Activated naive CD4-positive, alpha-beta T cell treated with anti-CD3 and anti-CD28 coated beads, Interleukin-2, amount 10 ng/mL, durations not matched to agents 7 days and 5 days (primary cell): Measurements from ENCODE around the gene KCNMA1.

Experiments
- CTCF ChIA-PET: fragments of 350-600 bp; sonication (Branson Sonifier 250); formaldehyde crosslinking; loops from one replicate; lab custom pipeline; 2021; ENCODE audit warnings: antibody characterized with exemption; lab: Charles Lee
- DNase-seq: peaks from one replicate; pipeline ENCODE4 v3.0.0-alpha.2; 2020
- H3K27ac Mint-ChIP-seq: one replicate; pipeline ENCODE4 v1.8.0; 2021; ENCODE audit warnings: mild to moderate bottlenecking, moderate library complexity, mixed read lengths
- H3K27me3 Mint-ChIP-seq: one replicate; pipeline ENCODE4 v1.8.0; 2021; ENCODE audit warnings: mild to moderate bottlenecking, mixed read lengths
- H3K36me3 Mint-ChIP-seq: one replicate; pipeline ENCODE4 v1.8.0; 2021; ENCODE audit warnings: mixed read lengths
- H3K4me1 Mint-ChIP-seq: one replicate; pipeline ENCODE4 v1.8.0; 2021; ENCODE audit warnings: mixed read lengths
- H3K4me3 Mint-ChIP-seq: one replicate; pipeline ENCODE4 v1.8.0; 2021; ENCODE audit warnings: mild to moderate bottlenecking, moderate library complexity, mixed read lengths
- H3K9me3 Mint-ChIP-seq: one replicate; pipeline ENCODE4 v1.8.0; 2021; ENCODE audit warnings: mixed read lengths

The KCNMA1 gene

GRCh38 chr10:77315496-77316129 lies 322.0 kb downstream of the KCNMA1 start:
- Mint-ChIP-seq H3K27me3 (no peaks in the 10 kb centered on the region), H3K9me3 (no peaks in the 10 kb centered on the region), H3K36me3 (no peaks in the 10 kb centered on the region), H3K4me1 (no peaks in the 10 kb centered on the region), H3K4me3 (no peak overlapping the region), H3K27ac (no peak overlapping the region)
- CTCF ChIA-PET: no interaction called here
- DNase-seq: no peak

DNA sequence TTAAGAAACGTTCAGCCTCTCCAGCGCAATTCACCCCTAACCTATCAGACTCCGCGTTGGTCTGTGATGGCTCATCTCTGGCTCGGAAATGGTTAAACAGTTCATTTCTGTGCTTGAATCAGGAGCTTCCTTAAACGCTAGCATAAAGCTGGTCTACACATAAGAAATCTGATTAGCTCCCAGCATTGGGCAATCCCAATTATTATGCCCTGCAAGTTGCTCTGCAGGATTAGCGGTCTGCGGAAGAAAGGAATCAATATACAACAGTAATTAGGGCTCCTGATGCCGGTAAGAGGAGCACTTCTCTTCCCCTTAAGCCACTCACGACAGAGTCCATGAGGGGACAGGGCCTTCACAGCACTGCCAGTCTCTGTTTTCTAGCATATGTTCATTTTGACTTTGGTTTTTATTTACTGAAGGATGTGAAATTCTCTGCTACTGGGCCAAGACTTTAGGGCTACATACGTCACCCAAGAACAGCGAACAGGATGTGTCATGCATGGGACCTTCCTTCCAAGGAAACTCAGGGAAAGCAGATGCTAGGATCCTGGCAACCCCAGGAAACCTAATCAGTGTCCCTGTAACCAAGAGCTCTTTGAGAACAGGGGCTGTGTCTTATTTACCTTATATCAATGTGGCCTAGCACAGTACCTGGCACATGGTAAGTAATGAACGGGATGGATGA lies 324.4 kb downstream of the KCNMA1 start:
- H3K9me3 Mint-ChIP-seq: no peaks in the 10 kb centered on the region
- H3K27me3 Mint-ChIP-seq: no peaks in the 10 kb centered on the region
- no peak overlapping the region for H3K4me3 Mint-ChIP-seq
- H3K27ac Mint-ChIP-seq: no peak overlapping the region
- no peak for DNase-seq
- no peaks in the 10 kb centered on the region for H3K36me3 Mint-ChIP-seq
- CTCF ChIA-PET: no interaction called here
- no peaks in the 10 kb centered on the region for H3K4me1 Mint-ChIP-seq

- CTCF ChIA-PET: no interaction called here
- no peak overlapping the region for H3K27ac Mint-ChIP-seq
- no peaks in the 10 kb centered on the region for H3K27me3 Mint-ChIP-seq
- H3K4me1 Mint-ChIP-seq: no peaks in the 10 kb centered on the region
- H3K9me3 Mint-ChIP-seq: no peaks in the 10 kb centered on the region
- H3K4me3 Mint-ChIP-seq: no peak overlapping the region
- no peaks in the 10 kb centered on the region for H3K36me3 Mint-ChIP-seq
- no peak for DNase-seq
Measured at GRCh38 chr10:77311186-77311585, 326.4 kb downstream of the KCNMA1 start.

- CTCF ChIA-PET: no interaction called here
- Mint-ChIP-seq H3K4me1 (no peaks in the 10 kb centered on the region), H3K27me3 (no peaks in the 10 kb centered on the region), H3K9me3 (no peaks in the 10 kb centered on the region), H3K36me3 (no peaks in the 10 kb centered on the region), H3K27ac (no peak overlapping the region), H3K4me3 (no peak overlapping the region)
- no peak for DNase-seq
Measured at GRCh38 chr10:77310288-77310840, 327.2 kb downstream of the KCNMA1 start.

- H3K4me3 Mint-ChIP-seq: no peak overlapping the region
- no peak for DNase-seq
- no peak overlapping the region for H3K27ac Mint-ChIP-seq
- H3K4me1 Mint-ChIP-seq: no peaks in the 10 kb centered on the region
- CTCF ChIA-PET: no interaction called here
- H3K36me3 Mint-ChIP-seq: no peaks in the 10 kb centered on the region
- no peaks in the 10 kb centered on the region for H3K9me3 Mint-ChIP-seq
- H3K27me3 Mint-ChIP-seq: no peaks in the 10 kb centered on the region
Measured at GRCh38 chr10:77309509-77309908, 328.1 kb downstream of the KCNMA1 start.

- H3K9me3 Mint-ChIP-seq: no peaks in the 10 kb centered on the region
- no peaks in the 10 kb centered on the region for H3K36me3 Mint-ChIP-seq
- no peaks in the 10 kb centered on the region for H3K27me3 Mint-ChIP-seq
- CTCF ChIA-PET: no interaction called here
- no peak for DNase-seq
- H3K4me1 Mint-ChIP-seq: no peaks in the 10 kb centered on the region
- no peak overlapping the region for H3K4me3 Mint-ChIP-seq
- H3K27ac Mint-ChIP-seq: no peak overlapping the region
Measured at GRCh38 chr10:77309092-77309491, 328.5 kb downstream of the KCNMA1 start.

GRCh38 chr10:77308084-77308732 lies 329.4 kb downstream of the KCNMA1 start:
- Mint-ChIP-seq H3K9me3 (no peaks in the 10 kb centered on the region), H3K4me3 (no peak overlapping the region), H3K27me3 (no peaks in the 10 kb centered on the region), H3K4me1 (no peaks in the 10 kb centered on the region), H3K27ac (no peak overlapping the region), H3K36me3 (no peaks in the 10 kb centered on the region)
- DNase-seq: no peak
- CTCF ChIA-PET: no interaction called here

DNA sequence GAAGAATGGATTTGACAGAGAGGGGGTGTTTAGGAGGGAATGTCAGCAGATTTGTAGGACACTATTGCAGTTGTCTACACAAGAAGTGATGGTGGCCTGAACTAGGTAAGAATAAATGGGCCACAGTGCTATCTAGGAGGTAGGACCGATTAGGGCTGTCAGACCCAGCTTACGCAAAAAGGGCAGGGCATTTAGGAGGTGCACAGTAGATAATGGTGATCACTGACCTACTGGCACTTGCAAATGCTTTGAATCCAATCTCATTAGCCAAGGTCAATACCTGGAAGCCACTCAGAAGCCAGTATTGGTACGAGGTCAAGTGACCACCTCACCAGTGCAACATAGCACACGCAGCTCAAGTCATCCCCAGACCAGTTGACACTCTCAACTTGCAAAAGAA lies 330.9 kb downstream of the KCNMA1 start:
- peaks cover 4% of the 10 kb centered on the region for H3K9me3 Mint-ChIP-seq
- no peaks in the 10 kb centered on the region for H3K4me1 Mint-ChIP-seq
- no peak for DNase-seq
- no peak overlapping the region for H3K27ac Mint-ChIP-seq
- H3K27me3 Mint-ChIP-seq: no peaks in the 10 kb centered on the region
- no peaks in the 10 kb centered on the region for H3K36me3 Mint-ChIP-seq
- H3K4me3 Mint-ChIP-seq: no peak overlapping the region
- CTCF ChIA-PET: no interaction called here

GRCh38 chr10:77305650-77306632 lies 331.7 kb downstream of the KCNMA1 start:
- no peak for DNase-seq
- CTCF ChIA-PET: no interaction called here
- no peaks in the 10 kb centered on the region for H3K36me3 Mint-ChIP-seq

DNA sequence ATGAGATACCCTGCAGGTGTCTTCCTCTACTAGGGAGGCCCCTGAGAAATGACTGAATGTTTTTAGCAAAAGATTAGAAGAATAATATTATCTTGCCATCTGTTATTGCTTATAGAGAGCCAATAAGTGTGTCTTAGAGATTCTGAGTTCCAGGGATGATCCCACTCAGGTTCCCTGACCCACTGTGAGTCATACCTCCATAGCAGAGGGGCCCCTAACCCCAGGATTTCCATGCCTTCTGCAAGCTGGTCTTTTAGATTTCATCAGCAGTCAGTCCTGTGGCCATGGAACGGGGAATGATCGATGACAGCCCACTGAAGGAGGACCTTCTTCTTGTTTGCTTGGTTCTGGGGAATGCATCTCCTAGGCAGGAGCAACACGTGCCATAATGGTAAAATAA lies 333.4 kb downstream of the KCNMA1 start:
- H3K27ac Mint-ChIP-seq: no peak overlapping the region
- H3K9me3 Mint-ChIP-seq: peaks cover 6% of the 10 kb centered on the region
- no peaks in the 10 kb centered on the region for H3K4me1 Mint-ChIP-seq
- no peaks in the 10 kb centered on the region for H3K27me3 Mint-ChIP-seq
- H3K4me3 Mint-ChIP-seq: no peak overlapping the region
- CTCF ChIA-PET: no interaction called here
- DNase-seq: no peak
- H3K36me3 Mint-ChIP-seq: no peaks in the 10 kb centered on the region

More at GRCh38 chr10:77305650-77306632, 331.7 kb downstream of the KCNMA1 start:
- Mint-ChIP-seq H3K27me3 (no peaks in the 10 kb centered on the region), H3K27ac (no peak overlapping the region), H3K9me3 (peaks cover 4% of the 10 kb centered on the region), H3K4me3 (no peak overlapping the region), H3K4me1 (no peaks in the 10 kb centered on the region)

- H3K27ac Mint-ChIP-seq: no peak overlapping the region
- H3K4me1 Mint-ChIP-seq: no peaks in the 10 kb centered on the region
- no peak for DNase-seq
- H3K9me3 Mint-ChIP-seq: peaks cover 6% of the 10 kb centered on the region
- H3K4me3 Mint-ChIP-seq: no peak overlapping the region
- H3K36me3 Mint-ChIP-seq: no peaks in the 10 kb centered on the region
- CTCF ChIA-PET: no interaction called here
- H3K27me3 Mint-ChIP-seq: peaks cover 4% of the 10 kb centered on the region
Measured at GRCh38 chr10:77301305-77301730, 336.3 kb downstream of the KCNMA1 start.

GRCh38 chr10:77300682-77301302 lies 336.8 kb downstream of the KCNMA1 start:
- Mint-ChIP-seq H3K36me3 (no peaks in the 10 kb centered on the region), H3K9me3 (peaks cover 6% of the 10 kb centered on the region), H3K4me1 (no peaks in the 10 kb centered on the region), H3K27ac (no peak overlapping the region), H3K27me3 (peaks cover 4% of the 10 kb centered on the region), H3K4me3 (no peak overlapping the region)
- DNase-seq: no peak
- CTCF ChIA-PET: no interaction called here

GRCh38 chr10:77299320-77299719 lies 338.3 kb downstream of the KCNMA1 start:
- Mint-ChIP-seq H3K36me3 (no peaks in the 10 kb centered on the region), H3K27me3 (peaks cover 4% of the 10 kb centered on the region), H3K4me1 (no peaks in the 10 kb centered on the region), H3K9me3 (peaks cover 6% of the 10 kb centered on the region), H3K4me3 (no peak overlapping the region), H3K27ac (no peak overlapping the region)
- DNase-seq: no peak
- CTCF ChIA-PET: no interaction called here
